Mesenchymal stem cell (in vitro differentiated cells and primary cell): Measurements from ENCODE around the gene GPX4.
A peak's percentile ranks its signal among the peaks of the same experiment; 100 is the strongest.

Experiments used
- DNase-seq: peaks from one replicate; pipeline ENCODE4 v3.0.0-alpha.2; 2013
- H2AFZ ChIP-seq: one replicate; pipeline ENCODE4 v1.6.1; 2013; ENCODE audit warnings: low read depth, mild to moderate bottlenecking, control low read depth, inconsistent platforms, low read length, moderate library complexity
- H2AK5ac ChIP-seq: 2 replicates; pipeline ENCODE4 v1.6.1; 2013; ENCODE audit warnings: low read length, moderate library complexity, mild to moderate bottlenecking, inconsistent platforms; ENCODE audit not compliant: severe bottlenecking
- H2BK120ac ChIP-seq: one replicate; pipeline ENCODE4 v1.6.1; 2013; ENCODE audit warnings: low read depth, mild to moderate bottlenecking, inconsistent platforms, low read length, moderate library complexity
- H2BK12ac ChIP-seq, 2 experiments: one replicate each; pipeline ENCODE4 v1.6.1; 2013; ENCODE audit warnings: inconsistent platforms in 2 of 2, low read length in 2 of 2, mild to moderate bottlenecking in 2 of 2, moderate library complexity in 2 of 2, control low read depth in 1 of 2
- H2BK15ac ChIP-seq: one replicate; pipeline ENCODE4 v1.6.1; 2013; ENCODE audit warnings: mild to moderate bottlenecking, low read depth, inconsistent platforms; ENCODE audit not compliant: poor library complexity, severe bottlenecking
- H2BK5ac ChIP-seq: 2 replicates; pipeline ENCODE4 v1.6.1; 2013; ENCODE audit warnings: low read depth, mild to moderate bottlenecking, low read length, control low read depth, inconsistent platforms; ENCODE audit not compliant: poor library complexity, severe bottlenecking
- H3K14ac ChIP-seq, 2 experiments: one replicate each; pipeline ENCODE4 v1.6.1; 2013; ENCODE audit warnings: inconsistent platforms in 2 of 2, low read length in 2 of 2, control low read depth in 1 of 2, mild to moderate bottlenecking in 1 of 2, moderate library complexity in 1 of 2
- H3K18ac ChIP-seq, 2 experiments: one replicate each; pipeline ENCODE4 v1.6.1; 2013; ENCODE audit warnings: inconsistent platforms in 2 of 2, low read length in 2 of 2, control low read depth in 1 of 2, low read depth in 1 of 2, mild to moderate bottlenecking in 1 of 2
- H3K23ac ChIP-seq, 2 experiments: one replicate each; pipeline ENCODE4 v1.6.1; 2013; ENCODE audit warnings: inconsistent platforms in 2 of 2, low read length in 2 of 2, mild to moderate bottlenecking in 2 of 2, moderate library complexity in 2 of 2, control low read depth in 1 of 2
- H3K27ac ChIP-seq: 2 replicates; pipeline ENCODE4 v1.5.1; 2013; ENCODE audit warnings: mild to moderate bottlenecking, moderate library complexity, low read length, control low read depth, inconsistent platforms; ENCODE audit not compliant: poor library complexity, severe bottlenecking
- H3K27me3 ChIP-seq, 2 experiments: 2 replicates each; pipeline versions ENCODE4 v1.6.1 to v1.7.0; 2013; ENCODE audit warnings: low read length in 2 of 2, mild to moderate bottlenecking in 2 of 2, moderate library complexity in 2 of 2, control low read depth in 1 of 2, inconsistent platforms in 1 of 2; ENCODE audit not compliant: control insufficient read depth in 1 of 2, insufficient read depth in 1 of 2
- H3K36me3 ChIP-seq, 2 experiments: 2 replicates each; pipeline versions ENCODE4 v1.6.1 to v1.7.0; 2013; ENCODE audit warnings: low read length in 2 of 2, control low read depth in 1 of 2, inconsistent platforms in 1 of 2, low read depth in 1 of 2, mild to moderate bottlenecking in 1 of 2; ENCODE audit not compliant: insufficient read depth in 2 of 2, control insufficient read depth in 1 of 2
- H3K4ac ChIP-seq, 2 experiments: one replicate each; pipeline ENCODE4 v1.6.1; 2013; ENCODE audit warnings: inconsistent platforms in 2 of 2, low read length in 2 of 2, mild to moderate bottlenecking in 2 of 2, moderate library complexity in 2 of 2, control low read depth in 1 of 2, low read depth in 1 of 2
- H3K4me1 ChIP-seq: 2 replicates; pipeline ENCODE4 v1.6.1; 2013; ENCODE audit warnings: low read depth, low read length, control low read depth; ENCODE audit not compliant: control insufficient read depth, insufficient read depth
- H3K4me2 ChIP-seq: 2 replicates; pipeline ENCODE4 v1.6.1; 2013; ENCODE audit warnings: low read length, mild to moderate bottlenecking, inconsistent platforms; ENCODE audit not compliant: poor library complexity, severe bottlenecking
- H3K4me3 ChIP-seq, 2 experiments: 2 replicates each; pipeline versions ENCODE4 v1.5.1 to v1.7.0; 2013; ENCODE audit warnings: low read length in 2 of 2, mild to moderate bottlenecking in 2 of 2, control low read depth in 1 of 2, low read depth in 1 of 2; ENCODE audit not compliant: insufficient read depth in 1 of 2
- H3K79me1 ChIP-seq: replicated peaks from 2 replicates; pipeline ENCODE4 v1.6.1; 2013; ENCODE audit warnings: mild to moderate bottlenecking, control low read depth, low read length, inconsistent platforms; ENCODE audit not compliant: poor library complexity, severe bottlenecking
- H3K9ac ChIP-seq: 2 replicates; pipeline ENCODE4 v1.7.0; 2013; ENCODE audit warnings: mild to moderate bottlenecking, low read length, moderate library complexity
- H3K9me3 ChIP-seq: 2 replicates; pipeline ENCODE4 v1.7.0; 2013; ENCODE audit warnings: mild to moderate bottlenecking, low read length; ENCODE audit not compliant: control insufficient read depth
- H4K8ac ChIP-seq: one replicate; pipeline ENCODE4 v1.6.1; 2013; ENCODE audit warnings: inconsistent platforms, mild to moderate bottlenecking, low read length, moderate library complexity
- H4K91ac ChIP-seq: one replicate; pipeline ENCODE4 v1.6.1; 2013; ENCODE audit warnings: mild to moderate bottlenecking, low read length, inconsistent platforms
- WGBS: methylation state at CpG from one replicate; pipeline ENCODE4 v1.1.7; 2013; ENCODE audit warnings: mixed read lengths; 5-methylcytosine and 5-hydroxymethylcytosine counted together

GPX4 gene

DNA sequence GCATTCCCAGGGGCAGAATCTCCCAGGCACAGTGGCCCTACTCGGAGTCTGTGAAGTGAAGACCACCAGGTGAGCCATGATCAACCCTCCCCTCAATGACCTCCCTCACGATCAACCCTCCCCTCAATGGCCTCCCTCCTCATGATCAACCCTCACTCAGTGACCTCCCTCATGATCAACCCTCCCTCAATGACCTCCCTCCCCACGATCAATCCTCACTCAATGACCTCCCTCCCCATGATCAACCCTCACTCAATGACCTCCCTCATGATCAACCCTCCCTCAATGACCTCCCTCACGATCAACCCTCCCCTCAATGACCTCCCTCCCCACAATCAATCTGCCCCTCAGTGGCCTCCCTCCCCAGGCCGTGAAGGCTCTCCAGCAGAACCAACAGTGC, 38.1 kb downstream of the GPX4 start:
- peaks cover 9% of the 10 kb centered on the region for H3K4me1 ChIP-seq
- H2BK120ac ChIP-seq: no peak overlapping the region
- H3K9me3 ChIP-seq: no peaks in the 10 kb centered on the region
- no peak overlapping the region for H4K91ac ChIP-seq
- H3K9ac ChIP-seq: no peak overlapping the region
- H3K18ac ChIP-seq: no peak overlapping the region
- H2AK5ac ChIP-seq: no peak overlapping the region
- no peaks in the 10 kb centered on the region for H3K27me3 ChIP-seq
- H2AFZ ChIP-seq: no peak overlapping the region
- no peak overlapping the region for H3K4ac ChIP-seq
- no peak overlapping the region for H3K4me2 ChIP-seq
- H2BK5ac ChIP-seq: no peak overlapping the region
- no peak overlapping the region for H2BK15ac ChIP-seq
- H3K79me1 ChIP-seq: peaks cover 36% of the 10 kb centered on the region
- peaks cover 64 to 79% of the 10 kb centered on the region in 2 experiments for H3K36me3 ChIP-seq
- H3K27ac ChIP-seq: no peak overlapping the region
- no peak overlapping the region for H3K23ac ChIP-seq
- 84% methylated on average over 5 of the region's 5 CpGs for WGBS
- no peak overlapping the region for H4K8ac ChIP-seq
- H2BK12ac ChIP-seq: no peak overlapping the region
- H3K4me3 ChIP-seq: no peak overlapping the region
- H3K14ac ChIP-seq: no peak overlapping the region
- no peak for DNase-seq

DNA sequence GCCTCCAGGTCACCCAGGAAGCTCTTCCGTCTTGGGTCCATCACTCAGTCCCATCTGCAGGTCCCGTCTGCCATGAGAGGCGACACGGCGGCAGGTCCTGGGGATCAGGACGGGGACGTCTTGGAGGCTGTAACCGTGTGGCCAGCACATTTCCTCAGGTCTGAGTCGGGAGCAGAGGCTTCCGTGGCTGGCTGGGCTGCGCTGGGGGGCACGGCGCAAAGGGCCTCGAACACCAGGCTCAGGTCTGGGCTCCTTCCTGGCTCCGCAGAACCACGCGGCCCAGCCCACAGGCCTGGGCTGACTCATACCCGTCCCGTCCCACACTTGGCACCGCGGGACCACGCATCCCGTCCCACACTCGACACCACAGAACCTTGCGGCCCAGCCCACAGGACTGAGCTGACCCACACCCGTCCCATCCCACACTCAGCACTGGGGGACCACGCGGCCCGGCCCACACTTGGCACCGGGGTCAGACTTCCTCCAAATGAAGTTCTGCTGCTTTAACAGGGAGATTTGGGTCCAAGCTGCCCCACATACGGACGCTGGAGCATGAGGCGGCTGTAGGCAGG, 40.1 kb downstream of the GPX4 start:
- Histone ChIP-seq H2BK12ac (no peak overlapping the region), H4K91ac (no peak overlapping the region), H3K14ac (no peak overlapping the region), H3K9me3 (no peaks in the 10 kb centered on the region), H4K8ac (no peak overlapping the region), H2BK15ac (no peak overlapping the region), H3K36me3 (peaks cover 63 to 83% of the 10 kb centered on the region in 2 experiments), H3K79me1 (peaks cover 45% of the 10 kb centered on the region), H3K18ac (no peak overlapping the region), H2AK5ac (no peak overlapping the region), H2BK120ac (no peak overlapping the region), H3K4ac (no peak overlapping the region), H3K27ac (no peak overlapping the region), H3K4me3 (peak overlapping the region in 1 of 2 experiments; percentile 19), H3K4me1 (peaks cover 8% of the 10 kb centered on the region), H3K4me2 (no peak overlapping the region), H3K23ac (no peak overlapping the region), H3K27me3 (no peaks in the 10 kb centered on the region), H2BK5ac (no peak overlapping the region), H3K9ac (no peak overlapping the region), H2AFZ (no peak overlapping the region)
- DNase-seq: no peak
- 98% methylated on average over 33 of the region's 33 CpGs for WGBS

DNA sequence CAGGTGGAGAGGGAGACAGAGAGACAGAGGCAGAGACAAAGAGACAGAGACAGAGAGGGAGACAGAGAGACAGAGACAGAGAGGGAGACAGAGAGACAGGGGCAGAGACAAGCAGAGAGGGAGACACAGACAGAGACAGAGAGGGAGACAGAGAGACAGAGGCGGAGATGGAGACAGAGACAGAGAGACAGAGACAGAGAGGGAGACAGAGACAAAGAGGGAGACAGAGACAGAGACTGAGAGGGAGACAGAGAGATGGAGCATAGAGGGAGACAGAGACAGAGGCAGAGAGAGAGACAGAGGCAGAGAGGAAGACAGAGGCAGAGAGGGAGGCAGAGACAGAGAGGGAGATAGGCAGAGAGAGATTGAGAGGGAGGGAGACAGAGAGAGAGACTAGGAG, 40.9 kb downstream of the GPX4 start:
- Histone ChIP-seq H2BK120ac (no peak overlapping the region), H3K23ac (no peak overlapping the region), H2AK5ac (no peak overlapping the region), H3K36me3 (peaks cover 64 to 84% of the 10 kb centered on the region in 2 experiments), H3K9ac (no peak overlapping the region), H4K8ac (no peak overlapping the region), H3K14ac (no peak overlapping the region), H3K9me3 (no peaks in the 10 kb centered on the region), H3K4me1 (peaks cover 8% of the 10 kb centered on the region), H4K91ac (no peak overlapping the region), H2AFZ (no peak overlapping the region), H2BK5ac (no peak overlapping the region), H3K4ac (no peak overlapping the region), H3K4me3 (no peak overlapping the region), H3K18ac (no peak overlapping the region), H3K27me3 (no peaks in the 10 kb centered on the region), H3K27ac (no peak overlapping the region), H3K4me2 (no peak overlapping the region), H2BK15ac (no peak overlapping the region), H2BK12ac (no peak overlapping the region), H3K79me1 (peaks cover 53% of the 10 kb centered on the region)
- no peak for DNase-seq
- WGBS: 100% methylated on average over 1 of the region's 1 CpG

DNA sequence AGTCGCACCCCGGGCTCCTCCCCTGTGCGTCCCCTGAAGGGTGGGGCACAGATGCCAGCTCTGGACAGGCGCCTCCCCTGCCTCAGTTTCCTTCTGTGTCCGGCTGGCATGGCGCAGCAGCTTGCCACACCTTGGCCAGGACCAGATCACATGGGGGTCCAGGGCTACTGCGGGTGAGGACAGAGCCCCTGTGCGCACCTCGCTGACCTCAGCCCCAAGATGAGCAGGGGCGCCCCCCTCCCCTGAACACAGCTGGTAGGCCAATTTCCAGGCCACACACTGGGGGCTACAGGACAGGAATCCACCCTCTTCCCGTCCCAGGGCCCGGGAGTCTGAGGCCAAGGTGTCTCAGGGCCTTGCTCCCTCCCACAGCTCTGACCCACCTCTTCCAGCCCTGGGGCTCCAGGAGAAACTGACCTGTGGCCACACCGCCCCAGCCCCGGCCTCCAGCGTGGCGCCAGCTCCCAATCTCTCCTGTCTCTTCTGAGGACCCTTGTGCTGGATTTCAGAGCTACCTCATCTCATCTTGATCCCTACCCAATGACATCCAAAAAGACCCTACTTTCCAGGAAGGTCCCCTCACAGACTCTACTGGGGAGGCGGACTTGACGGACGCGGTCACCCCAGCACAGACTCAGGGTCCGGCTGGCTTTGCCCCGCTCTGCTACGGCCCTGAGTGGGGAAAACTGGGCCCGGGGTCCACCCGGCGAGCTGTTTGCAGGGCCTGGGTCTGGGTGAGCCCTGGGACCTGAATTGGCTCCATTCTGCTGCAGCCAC, 42.0 kb downstream of the GPX4 start:
- Histone ChIP-seq H2AFZ (no peak overlapping the region), H3K27me3 (no peaks in the 10 kb centered on the region), H3K4me3 (peak overlapping the region in 1 of 2 experiments; percentile 8), H3K4ac (no peak overlapping the region), H3K14ac (no peak overlapping the region), H2BK12ac (no peak overlapping the region), H2BK120ac (no peak overlapping the region), H3K79me1 (peaks cover 56% of the 10 kb centered on the region), H4K8ac (no peak overlapping the region), H3K9me3 (no peaks in the 10 kb centered on the region), H2BK5ac (no peak overlapping the region), H3K9ac (no peak overlapping the region), H3K4me1 (peaks cover 7% of the 10 kb centered on the region), H2BK15ac (no peak overlapping the region), H3K23ac (no peak overlapping the region), H3K4me2 (no peak overlapping the region), H2AK5ac (no peak overlapping the region), H3K27ac (no peak overlapping the region), H3K18ac (no peak overlapping the region), H3K36me3 (peaks cover 65 to 85% of the 10 kb centered on the region in 2 experiments), H4K91ac (no peak overlapping the region)
- WGBS: 98% methylated on average over 26 of the region's 26 CpGs
- DNase-seq: no peak
